ENCODE measurements around the gene EXOC5. TPM values are rescaled to one million over a fixed set of nuclear protein-coding genes. Genes with fewer than 3 reads are reported as not detected.

The EXOC5 gene
- total RNA-seq, 1 donor = 87.4 TPM

- no peak for DNase-seq (ENCODE audit: low read depth)
- no peak for TF ChIP-seq CTCF (IDR thresholded peaks at IDR 0.05; ENCODE audit: insufficient read depth, low read length)
- no peak overlapping the region for H3K4me3 ChIP-seq (ENCODE audit: low read depth, low read length)
Observed at GRCh38 chr14:57277062-57277461, 8.4 kb upstream of the EXOC5 start.

- peak; percentile 10 for DNase-seq (ENCODE audit: low read depth)
- no peak for TF ChIP-seq CTCF (IDR thresholded peaks at IDR 0.05; ENCODE audit: insufficient read depth, low read length)
- H3K4me3 ChIP-seq (ENCODE audit: low read depth, low read length) = no peak overlapping the region
Observed at GRCh38 chr14:57275023-57275664, 6.4 kb upstream of the EXOC5 start.

GRCh38 chr14:57274551-57274950 lies 5.8 kb upstream of the EXOC5 start:
- no peak overlapping the region for H3K4me3 ChIP-seq (ENCODE audit: low read depth, low read length)
- peak; percentile 39 for DNase-seq (ENCODE audit: low read depth)
- TF ChIP-seq CTCF (IDR thresholded peaks at IDR 0.05; ENCODE audit: insufficient read depth, low read length) = no peak

GRCh38 chr14:57273236-57273635 lies 4.5 kb upstream of the EXOC5 start:
- H3K4me3 ChIP-seq (ENCODE audit: low read depth, low read length) = no peak overlapping the region
- DNase-seq (ENCODE audit: low read depth) = no peak
- TF ChIP-seq CTCF (IDR thresholded peaks at IDR 0.05; ENCODE audit: insufficient read depth, low read length) = no peak

GRCh38 chr14:57266065-57266464 lies 2.6 kb downstream of the EXOC5 start:
- H3K4me3 ChIP-seq (ENCODE audit: low read depth, low read length) = peak overlapping the region; percentile 7
- peak; percentile 11 for DNase-seq (ENCODE audit: low read depth)
- TF ChIP-seq CTCF (IDR thresholded peaks at IDR 0.05; ENCODE audit: insufficient read depth, low read length) = no peak

- H3K4me3 ChIP-seq (ENCODE audit: low read depth, low read length) = no peak overlapping the region
- TF ChIP-seq CTCF (IDR thresholded peaks at IDR 0.05; ENCODE audit: insufficient read depth, low read length) = no peak
- DNase-seq (ENCODE audit: low read depth) = no peak
Observed at GRCh38 chr14:57262117-57262516, 6.6 kb downstream of the EXOC5 start.

- no peak for DNase-seq (ENCODE audit: low read depth)
- no peak overlapping the region for H3K4me3 ChIP-seq (ENCODE audit: low read depth, low read length)
Observed at GRCh38 chr14:57261604-57262003, 7.1 kb downstream of the EXOC5 start.

More at GRCh38 chr14:57261604-57262003, 7.1 kb downstream of the EXOC5 start:
- TF ChIP-seq CTCF (IDR thresholded peaks at IDR 0.05; ENCODE audit: insufficient read depth, low read length) = no peak

Data from fibroblast of the aortic adventitia (primary cell).